NCI-H1436 treated with DMSO at 0.1 percent for 48 hours (cell line): ENCODE results near the gene PAQR9.

Source experiments
- DNase-seq: peaks from one replicate; lab custom pipeline; 2025; lab: John Stamatoyannopoulos, UW

The PAQR9 gene

DNA sequence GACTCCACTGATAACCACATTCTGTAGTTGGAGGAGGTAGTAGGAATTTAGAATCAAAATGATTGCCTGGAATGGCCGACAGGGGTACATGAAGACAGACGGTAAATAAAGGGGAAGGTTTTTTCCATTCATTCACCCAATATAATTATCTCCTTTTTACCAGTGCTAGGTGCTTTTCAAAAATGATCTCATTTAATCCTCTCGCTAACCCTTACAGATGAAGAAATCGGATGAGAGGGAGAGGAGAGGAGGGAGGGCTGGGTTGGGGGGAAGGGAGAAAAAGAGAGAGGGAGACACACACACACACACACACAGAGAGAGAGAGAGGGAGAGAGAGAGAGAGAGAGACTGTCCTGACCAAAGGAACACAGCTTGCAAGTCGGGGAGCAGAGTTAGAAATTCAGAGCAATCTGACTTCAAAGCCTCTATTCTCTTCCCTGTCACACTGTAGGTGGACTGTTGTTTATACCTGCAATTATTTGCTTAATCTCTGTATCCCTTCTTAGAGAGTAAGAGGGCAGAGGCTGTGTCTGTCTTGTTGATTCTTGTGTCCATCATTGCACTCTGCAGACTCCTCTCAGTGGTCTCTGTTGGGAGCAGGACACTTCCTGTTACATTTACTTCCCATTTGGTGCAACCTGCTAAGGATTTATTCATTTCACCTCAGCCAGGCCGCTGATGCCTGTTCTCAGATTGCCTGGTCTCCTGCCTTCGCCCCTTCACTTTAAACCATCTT lies 18.7 kb upstream of the PAQR9 start:
- DNase-seq, result no peak

DNA sequence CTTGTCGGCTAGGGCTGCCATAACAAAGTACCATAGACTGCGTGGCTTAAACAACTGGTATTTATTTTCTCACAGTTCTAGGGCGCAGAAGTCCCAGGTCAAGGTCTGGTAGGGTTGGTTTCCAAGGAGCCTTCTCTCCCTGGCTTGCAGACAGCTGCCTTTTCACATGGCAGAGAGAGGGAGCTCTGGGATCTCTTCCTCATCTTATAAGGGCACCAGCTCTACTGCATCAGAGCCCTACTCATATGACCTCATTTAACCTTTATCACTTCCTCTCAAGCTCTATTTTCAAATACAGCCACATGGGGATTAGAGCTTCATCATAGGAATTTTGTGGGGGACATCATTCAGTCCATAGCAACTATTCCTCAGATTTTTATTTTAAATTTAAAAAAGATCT lies 17.6 kb upstream of the PAQR9 start:
- DNase-seq, result no peak

DNA sequence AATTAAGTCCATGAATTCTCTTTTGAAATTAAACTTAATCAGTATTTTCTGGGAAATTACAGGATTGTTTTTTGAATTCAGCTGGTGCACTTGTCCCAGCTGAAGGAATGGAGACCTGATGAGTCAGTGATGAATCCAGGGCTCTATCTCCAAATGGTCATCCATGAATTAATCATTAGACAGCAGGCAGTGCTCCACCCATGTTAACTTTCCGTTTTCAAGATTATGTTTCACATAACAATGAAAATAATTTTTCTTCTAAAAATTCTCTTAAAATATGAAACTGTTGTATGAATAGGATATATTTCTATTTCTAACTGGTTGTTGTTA lies 13.9 kb upstream of the PAQR9 start:
- no peak for DNase-seq

DNA sequence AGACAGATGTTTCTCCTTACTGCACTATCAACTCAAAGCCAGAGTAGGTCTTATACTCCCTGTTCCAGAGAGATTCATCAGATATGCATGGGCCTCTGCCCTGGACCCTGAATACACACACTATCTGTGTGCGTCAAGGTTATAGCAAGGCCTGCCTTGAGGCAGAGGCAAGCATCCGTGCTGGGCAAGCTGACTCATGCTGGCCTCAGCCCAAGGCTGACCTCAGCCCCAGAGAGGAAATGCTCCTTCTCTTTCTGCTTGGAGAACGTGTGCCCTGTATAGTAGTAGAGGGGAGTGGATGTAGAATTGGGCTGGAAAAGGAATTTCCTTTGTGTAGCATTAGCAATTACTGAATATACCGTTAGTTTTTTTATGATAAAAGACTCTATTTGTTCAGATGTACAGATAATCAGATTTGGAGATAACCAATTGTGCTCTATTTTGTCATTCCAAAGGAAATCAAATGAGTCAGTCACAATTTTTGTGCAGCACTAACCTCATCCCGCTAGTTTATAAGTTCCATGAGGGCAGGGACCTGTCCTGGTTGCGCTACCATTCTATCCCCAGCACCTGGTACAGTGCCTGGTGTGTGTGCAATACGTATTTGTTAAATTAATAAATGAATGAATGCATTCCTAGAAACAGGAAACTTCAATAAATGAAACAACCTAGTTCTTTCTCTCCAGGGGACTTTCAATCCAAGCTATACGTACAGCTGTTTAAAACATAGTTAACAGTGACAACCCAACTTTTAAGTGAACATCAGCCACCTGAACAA lies 13.3 kb upstream of the PAQR9 start:
- no peak for DNase-seq

DNA sequence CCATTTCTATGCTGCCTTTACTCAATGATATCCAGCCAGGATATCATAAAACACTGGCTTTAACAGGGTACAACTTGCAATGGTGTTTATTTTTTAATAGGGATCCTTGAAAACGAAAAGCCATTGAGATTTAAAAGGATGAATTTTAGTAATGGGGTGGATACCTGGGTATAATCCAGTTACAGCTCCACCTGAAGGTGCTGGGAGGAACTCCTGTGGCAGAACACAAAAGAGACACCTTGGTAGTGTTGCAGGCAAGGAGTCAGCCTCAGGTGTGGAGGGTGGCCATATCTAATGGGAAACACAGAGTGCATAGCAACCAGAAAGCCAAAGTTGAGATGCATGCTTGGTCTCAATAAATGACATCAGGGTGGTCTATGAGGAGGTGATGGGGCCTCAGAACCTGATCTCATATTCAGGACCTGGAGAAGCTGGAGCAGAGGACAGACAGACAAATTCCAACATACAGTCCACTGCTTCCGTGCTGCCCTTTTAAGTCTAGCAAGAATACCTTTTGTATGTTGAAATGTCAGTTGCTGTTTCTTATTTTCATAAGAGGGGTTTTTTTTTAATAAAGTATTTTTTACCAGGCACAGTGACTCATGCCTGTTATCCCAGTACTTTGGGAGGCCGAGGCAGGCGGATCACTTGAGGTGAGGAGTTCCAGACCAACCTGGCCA lies 12.0 kb upstream of the PAQR9 start:
- no peak for DNase-seq

DNA sequence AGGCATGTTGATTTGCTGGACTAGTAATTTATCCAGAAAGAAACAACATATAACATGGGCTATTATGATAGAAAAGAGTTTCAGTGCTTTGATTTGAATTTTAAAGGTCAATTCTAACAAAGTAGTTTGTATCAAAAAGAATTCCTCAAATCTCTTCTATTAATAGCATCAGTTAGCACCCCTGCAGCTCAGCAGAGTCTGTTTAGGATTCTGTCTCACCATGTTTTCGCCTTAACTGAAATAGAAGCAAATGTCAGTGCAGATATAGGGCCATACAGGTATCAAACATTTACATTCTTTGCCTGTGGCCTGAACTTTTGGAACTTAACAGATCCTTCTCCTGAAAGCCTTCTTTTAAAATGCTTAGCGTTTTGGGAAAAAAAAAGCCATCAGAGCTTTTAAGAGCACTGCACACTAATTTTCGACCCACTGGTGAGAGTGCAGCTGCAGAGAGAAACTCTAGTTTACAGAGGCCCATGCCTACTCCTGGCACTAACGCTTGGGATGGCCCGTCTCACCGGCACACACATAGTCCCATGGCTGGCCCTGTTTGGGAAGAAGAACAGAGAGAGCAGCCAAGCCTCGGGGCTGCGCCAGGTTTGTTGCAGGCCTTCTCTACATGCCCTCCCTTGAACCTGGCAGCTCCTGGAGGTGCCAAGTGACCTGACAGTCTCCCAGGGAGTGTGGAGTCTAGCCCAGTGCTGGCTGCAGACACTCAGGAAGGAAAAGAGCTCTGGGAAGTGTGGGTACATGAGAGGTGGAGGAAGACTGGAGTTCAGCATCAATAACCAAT lies 9.9 kb upstream of the PAQR9 start:
- no peak for DNase-seq

DNA sequence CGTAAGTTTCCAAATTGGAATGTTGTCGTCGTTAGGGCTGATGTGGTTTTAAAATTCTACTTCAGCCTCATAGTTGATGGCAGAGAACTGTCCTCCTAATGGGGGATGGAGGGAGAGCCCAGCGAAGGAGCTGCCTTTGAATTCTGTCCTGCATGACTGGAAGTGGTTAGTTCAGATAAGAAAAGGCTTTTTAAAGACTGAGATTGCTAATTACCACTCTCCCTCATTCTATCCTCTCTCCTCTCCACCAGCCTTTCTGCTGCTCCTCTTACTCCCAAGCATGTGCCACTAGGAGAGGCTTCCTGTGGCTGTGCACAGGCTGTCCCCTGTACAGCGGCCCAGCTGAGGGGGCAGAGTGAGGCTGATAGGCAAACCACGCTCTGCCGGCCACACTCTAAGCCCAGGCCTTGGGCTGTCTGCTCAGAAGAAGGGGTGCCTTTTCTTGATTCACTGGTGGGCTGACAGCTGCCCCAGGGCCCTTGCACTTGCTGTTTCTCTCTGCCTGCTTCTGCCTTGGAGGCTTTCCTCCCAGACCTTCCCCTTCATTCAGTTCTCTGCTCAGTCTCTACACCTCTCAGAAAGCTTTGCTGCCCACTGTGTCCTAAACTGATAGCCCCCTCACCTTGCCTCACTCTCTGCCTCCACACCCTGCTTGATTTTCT lies 8.7 kb upstream of the PAQR9 start:
- DNase-seq, result no peak

DNA sequence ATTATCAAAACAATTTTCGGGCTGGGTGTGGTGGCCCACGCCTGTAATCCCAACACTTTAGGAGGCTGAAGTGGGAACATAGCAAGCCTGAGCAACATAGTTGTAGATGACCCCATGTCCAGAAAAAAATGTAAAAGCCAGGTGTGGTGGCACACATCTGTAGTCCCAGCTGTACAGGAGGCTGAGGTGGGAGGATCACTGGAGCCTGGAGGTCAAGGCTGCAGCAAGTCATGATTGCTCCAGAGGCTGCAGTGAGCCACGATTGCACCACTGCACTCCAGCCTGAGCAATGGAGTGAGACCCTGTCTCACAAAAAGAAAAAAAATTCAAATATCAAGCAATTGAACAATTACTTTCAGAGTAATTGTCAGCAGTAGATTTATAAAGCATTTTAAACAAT lies 8.0 kb upstream of the PAQR9 start:
- DNase-seq, result no peak

DNA sequence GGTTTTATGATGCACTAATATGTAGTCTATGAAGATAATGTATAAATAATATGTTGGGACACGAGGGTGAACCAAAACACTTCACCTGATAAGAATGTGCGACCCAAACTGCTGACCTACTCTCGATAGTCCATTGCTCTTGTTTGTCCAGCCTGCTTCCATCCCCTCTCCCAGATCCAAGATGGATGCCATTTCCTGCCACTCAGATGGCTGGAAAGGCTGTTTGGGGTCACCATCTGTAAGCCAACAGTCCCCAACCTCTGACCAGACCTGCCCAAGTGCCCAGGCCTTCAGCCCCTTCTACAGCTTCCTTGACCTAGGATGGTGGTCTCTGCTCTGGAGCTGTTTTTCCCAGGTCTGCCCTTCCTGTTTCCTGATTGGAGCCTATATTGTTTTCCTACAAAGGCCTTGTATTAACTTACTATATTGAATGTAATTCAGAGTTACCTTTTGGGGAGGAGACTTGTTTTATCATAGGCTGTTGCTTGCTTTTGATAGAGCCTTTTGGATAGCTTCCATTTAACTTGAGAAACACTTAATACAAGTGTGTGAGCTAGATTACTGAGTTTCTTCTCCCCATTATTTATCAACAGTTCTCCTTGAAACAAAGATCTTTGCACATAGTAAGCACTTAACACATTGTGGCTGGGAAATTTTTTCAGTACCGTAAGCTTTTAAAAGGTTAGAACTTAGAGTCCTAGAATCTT lies 5.0 kb upstream of the PAQR9 start:
- DNase-seq, result no peak

DNA sequence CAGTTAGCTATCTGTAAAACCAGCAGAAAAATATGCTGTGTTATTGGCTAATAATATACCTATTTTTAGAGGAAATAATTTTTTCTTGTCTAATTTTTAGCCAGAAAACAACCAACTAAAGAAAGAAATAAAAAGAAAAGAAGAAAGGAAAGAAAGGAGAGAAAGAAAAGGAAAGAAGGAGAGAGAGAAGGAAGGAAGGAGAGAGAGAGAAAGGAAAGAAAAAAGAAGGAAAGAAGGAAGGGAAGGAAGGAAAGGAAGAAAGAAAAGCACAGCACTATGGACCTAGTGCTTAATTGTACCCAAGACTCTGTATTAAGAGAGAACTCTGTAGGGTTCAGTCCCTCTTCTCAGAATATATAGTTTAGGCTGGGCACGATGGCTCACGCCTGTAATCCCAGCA lies 3.3 kb upstream of the PAQR9 start:
- no peak for DNase-seq

DNA sequence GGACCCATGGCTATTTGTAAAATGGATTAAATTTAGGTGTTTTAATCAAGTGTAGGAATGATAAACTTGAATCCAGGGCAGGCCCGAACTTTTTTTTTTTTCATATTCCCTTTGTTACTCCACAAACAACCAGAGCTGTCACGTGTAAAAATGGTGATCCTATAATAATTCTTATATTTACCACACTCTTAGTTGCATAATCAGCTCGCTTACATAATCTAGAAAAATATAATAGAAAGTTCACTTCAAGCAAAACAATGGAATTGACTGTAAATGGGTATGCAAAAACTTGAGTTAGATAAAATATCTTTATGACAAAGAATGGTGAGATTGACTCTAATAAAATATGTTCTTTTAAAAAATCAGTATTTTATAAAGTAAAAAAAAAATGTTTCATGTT lies 2.1 kb upstream of the PAQR9 start:
- DNase-seq, result no peak

DNA sequence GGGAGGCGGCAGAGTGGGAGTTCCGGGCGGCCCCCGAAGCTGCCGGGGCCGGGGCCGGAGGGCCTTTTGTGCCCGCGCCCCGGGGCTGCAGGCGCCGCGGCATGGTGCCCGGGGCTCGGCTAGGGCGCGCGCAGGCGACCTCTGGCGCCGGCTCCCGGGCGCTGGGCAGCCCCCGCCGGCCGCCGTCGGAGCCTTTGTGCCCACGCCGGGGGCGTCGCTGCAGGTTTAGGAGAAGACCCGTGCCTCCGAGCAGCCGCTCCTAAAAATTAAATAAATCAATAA lies 299 bp downstream of the PAQR9 start:
- DNase-seq, result no peak

DNA sequence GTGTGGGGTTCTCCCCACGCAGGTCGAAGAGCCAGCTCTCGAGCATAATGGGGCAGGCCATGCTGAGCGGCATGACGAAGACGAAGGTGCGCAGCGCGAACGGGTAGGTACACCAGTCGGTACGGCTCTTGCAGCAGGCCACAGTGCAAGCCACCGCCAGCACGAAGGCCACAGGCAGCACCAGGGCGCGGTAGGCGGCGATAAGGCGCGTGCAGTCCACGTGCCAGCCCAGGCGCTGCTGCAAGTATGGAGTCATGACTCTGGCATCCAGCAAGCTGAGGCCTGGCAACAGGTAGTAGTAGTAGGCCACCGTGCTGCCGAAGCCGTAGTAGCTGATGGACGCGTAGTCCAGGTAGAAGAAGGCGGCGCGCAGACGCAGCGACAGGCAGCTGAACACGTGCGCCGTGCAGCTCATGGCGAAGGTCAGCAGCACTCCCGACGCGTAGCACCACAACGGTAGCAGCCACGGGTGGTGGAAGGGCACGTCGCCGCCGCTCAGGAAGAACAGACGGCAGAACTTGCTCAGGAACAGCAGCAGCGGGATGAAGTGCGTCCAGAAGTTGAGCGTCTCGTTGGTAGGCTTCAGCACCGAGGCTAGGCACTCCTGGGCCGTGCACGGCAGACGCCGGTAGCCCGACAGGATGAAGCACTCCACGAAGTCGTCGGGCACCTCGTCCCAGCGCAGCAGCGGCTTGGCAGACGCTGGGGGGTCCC lies 797 bp downstream of the PAQR9 start:
- DNase-seq, result no peak

DNA sequence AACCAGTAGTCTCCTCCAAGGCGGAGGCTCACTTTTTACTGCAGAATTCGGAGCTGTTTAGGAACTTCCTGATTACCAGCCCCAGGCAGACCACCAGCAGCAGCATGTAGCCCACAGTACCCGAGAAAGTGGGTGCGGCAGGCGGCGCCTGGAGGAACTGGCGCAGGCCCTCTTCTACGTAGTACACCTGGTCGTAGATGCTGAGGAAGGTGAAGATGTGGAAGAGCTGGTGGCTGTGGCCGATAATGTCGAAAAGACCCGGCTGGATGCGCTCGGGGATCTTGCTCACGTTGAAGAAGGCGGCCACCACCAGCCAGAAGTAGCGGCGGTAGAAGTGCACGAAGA lies 1.3 kb downstream of the PAQR9 start:
- no peak for DNase-seq

DNA sequence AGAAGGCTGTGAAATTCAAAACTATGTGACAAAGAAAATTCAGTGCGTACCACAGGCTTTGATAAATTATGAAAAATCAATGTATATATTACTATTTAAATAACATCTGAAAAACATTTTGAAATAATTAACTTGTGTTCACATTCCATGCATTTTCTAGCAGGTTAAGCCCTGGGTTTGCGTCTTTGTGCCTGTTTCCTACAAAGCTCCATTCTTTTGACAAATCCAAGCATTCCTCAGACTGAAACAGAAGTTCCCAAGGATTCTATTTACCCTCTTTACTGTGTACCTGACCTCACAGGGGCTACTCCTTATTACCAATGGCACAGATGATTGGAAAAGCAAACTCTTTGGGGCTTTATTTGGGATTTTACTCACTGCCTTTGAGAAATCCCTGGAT lies 1.9 kb downstream of the PAQR9 start:
- no peak for DNase-seq

DNA sequence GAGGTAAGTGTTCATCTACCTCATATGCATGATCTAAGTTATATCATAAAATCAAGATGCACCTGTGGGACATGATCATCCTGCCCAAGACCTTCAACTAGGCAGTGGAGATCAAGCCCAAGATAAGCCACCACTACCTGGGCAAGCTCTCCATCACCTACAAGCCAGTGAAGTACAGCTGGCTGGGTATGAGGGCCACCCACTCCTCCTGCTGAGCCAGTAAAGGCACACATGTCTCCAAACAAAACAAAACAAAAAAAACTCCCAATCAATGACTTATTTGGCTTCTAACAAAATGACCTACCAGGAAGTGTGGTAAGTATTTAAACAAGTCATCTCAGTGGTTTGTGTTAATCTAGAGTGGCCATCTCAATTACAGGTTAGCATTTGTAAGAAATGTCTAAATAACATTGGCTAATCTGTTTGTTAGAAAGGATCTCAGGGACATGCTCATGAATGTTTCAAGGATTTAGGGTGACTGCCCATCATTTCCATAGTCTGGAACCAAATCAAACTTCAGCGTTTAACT lies 3.1 kb downstream of the PAQR9 start:
- DNase-seq, result no peak

DNA sequence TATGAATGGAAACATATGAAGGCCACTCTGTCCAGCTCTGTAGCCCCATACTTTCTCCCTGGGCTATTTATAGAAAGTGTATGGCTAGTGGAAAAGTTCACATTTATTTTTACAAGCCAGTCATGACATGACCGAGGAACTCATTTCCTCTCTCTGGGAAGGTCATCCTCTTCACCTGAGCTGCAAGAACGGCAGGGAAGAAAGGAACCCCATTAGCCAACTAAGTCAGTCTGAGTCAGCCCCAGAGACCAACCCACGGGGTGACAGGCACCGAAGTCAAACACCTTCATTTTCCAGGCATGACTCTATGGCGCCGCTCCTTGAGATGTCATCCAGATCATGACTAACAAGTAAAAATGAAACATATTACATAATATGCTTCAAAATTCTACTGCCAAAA lies 4.8 kb downstream of the PAQR9 start:
- no peak for DNase-seq

DNA sequence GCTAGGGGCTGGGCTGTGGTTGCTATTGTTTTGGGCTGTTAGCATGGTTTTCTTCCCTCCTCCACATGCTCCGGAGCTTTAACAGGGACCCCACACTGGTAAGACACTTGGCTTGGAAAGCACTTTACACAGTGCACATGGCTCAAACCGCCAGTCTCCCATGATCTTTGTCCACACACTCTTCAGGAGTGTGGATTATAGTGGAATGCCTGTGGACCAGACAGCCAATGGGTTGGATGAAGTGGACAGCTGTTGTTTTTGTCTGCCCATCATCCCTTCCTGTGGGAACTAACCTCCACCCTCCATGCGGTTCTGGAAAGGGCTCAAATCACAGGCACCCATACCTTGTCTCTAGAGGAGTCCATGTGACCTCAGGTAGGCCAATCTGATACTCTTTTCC lies 10.0 kb downstream of the PAQR9 start:
- DNase-seq, result no peak

DNA sequence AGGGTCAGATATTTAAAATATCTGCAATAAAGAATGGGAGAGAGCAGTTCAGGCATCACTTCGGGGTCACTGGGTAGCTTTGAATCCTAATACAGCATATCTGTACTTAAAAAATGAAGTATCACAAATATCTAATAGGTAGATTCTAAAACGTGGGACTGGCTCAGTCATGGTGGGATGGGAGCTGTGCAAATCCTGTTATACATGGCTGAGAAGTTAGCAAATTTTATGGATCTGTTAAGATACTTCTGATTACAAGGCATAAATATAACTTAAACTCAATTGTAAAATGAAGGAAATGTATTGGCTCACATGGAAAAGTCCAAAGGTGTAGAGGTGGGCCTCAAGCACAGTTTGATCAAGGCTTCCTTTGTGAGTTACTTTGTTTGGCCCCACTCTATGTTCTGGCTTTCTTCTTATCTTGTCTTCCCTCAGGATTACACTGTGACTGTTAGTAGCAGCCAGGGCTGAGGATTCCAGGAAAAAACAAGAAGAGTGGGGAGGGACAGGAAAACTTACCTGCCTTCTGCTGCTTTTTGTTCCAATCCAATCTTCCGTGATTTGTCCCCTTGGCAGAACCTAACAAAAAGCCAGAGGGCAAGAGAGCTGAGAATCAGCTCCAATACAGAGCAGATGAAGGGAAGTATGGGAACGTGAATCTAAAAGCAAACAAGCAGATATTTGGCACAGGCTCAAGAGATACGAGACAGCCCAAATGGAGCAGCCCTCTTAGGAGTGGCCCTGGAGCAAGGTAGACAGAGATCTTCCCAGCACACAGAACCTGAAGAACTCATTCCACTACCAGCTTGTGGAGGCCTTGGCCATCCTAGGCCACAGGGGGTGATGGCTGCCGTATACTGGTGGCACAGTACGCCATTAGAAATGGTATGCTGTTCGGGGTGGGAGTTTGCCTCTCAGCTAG lies 10.9 kb downstream of the PAQR9 start:
- DNase-seq, result no peak

DNA sequence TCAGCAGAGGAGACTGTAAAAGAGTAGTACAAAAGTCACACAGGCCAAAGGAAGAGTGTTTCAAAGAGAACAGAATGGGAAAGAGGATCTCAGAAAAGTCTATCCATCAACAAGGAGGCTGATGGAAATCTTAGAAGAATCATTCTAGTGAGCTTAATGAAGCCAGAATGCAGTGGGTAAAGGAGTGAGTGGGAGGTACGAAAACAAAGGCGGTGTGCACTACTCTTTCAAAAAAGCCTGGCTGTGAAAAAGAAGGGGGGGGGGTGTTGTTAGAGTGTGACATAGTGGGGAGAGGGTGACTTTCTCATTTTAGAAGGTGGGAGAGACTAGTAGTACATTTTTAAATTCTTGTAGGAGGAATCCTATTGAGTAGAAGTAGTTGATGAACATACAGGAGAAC lies 11.7 kb downstream of the PAQR9 start:
- no peak for DNase-seq
